IPS DF 4.7 (cell line): Measurements from ENCODE around the gene RPTOR.

ENCODE experiments used
- DNase-seq: peaks from one replicate; pipeline ENCODE4 v3.0.0-alpha.2; 2013; ENCODE audit warnings: low spot score; ENCODE audit errors: extremely low read depth

Gene RPTOR

GRCh38 chr17:80939151-80940145, 394.8 kb downstream of the RPTOR start:
- no peak for DNase-seq

- no peak for DNase-seq
Measured at GRCh38 chr17:80940171-80941123, 395.8 kb downstream of the RPTOR start.

- DNase-seq, result no peak
Measured at GRCh38 chr17:80941171-80941570, 396.5 kb downstream of the RPTOR start.

- no peak for DNase-seq
Measured at GRCh38 chr17:80941743-80942422, 397.2 kb downstream of the RPTOR start.

- no peak for DNase-seq
Measured at GRCh38 chr17:80942423-80943345, 398.0 kb downstream of the RPTOR start.

- no peak for DNase-seq
Measured at GRCh38 chr17:80943346-80944145, 398.9 kb downstream of the RPTOR start.

- no peak for DNase-seq
Measured at GRCh38 chr17:80944326-80944725, 399.7 kb downstream of the RPTOR start.

- DNase-seq, result no peak
Measured at GRCh38 chr17:80945736-80946135, 401.1 kb downstream of the RPTOR start.

GRCh38 chr17:80946449-80946848, 401.8 kb downstream of the RPTOR start:
- no peak for DNase-seq

- DNase-seq, result no peak
Measured at GRCh38 chr17:80947200-80947940, 402.7 kb downstream of the RPTOR start.

GRCh38 chr17:80948019-80948975, 403.7 kb downstream of the RPTOR start:
- no peak for DNase-seq

GRCh38 chr17:80948976-80949450, 404.4 kb downstream of the RPTOR start:
- no peak for DNase-seq

GRCh38 chr17:80949451-80950421, 405.1 kb downstream of the RPTOR start:
- DNase-seq, result no peak

- no peak for DNase-seq
Measured at GRCh38 chr17:80950466-80951120, 406.0 kb downstream of the RPTOR start.
